ENCODE measurements around the gene PRKAR1A. TPM values are rescaled to one million over a fixed set of nuclear protein-coding genes. Genes with fewer than 3 reads are reported as not detected.

Gene PRKAR1A
- total and polyA plus RNA-seq, 8 donors, result 22.6 to 323 (median 80.3) TPM

DNA sequence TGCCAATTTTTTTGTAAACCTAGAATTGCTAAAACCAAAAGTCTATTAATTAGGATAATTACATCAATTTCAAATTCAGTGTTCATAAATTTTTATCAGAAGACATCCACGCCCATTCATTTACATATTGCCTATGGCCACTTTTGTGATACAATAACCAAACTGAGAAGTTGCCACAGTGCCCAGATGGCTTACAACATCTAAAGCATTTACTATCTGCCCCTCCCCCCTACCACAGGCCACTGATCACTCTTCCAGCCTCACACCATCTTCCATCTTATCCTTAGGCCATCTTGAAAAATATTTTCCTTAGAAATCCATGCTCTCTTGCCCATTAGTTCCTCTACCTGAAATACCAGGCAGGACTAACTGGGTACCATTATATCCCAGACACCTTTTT lies 6.3 kb upstream of the PRKAR1A start:
- H3K9me3 ChIP-seq, result no peaks in the 10 kb centered on the region
- intact Hi-C loops (cut with DNase I; ENCODE audit: low total_unique reads), result no loop called here
- no peak for DNase-seq
- 93 to 100% (median 97%) methylated on average over 1 of the region's 1 CpG for WGBS, 5 donors
- no peak overlapping the region for H3K27ac ChIP-seq
- no peaks in the 10 kb centered on the region for H3K36me3 ChIP-seq
- H3K4me3 ChIP-seq, result no peak overlapping the region
- TF ChIP-seq CTCF (IDR thresholded peaks at IDR 0.05) (no peak), POLR2AphosphoS5 (IDR thresholded peaks at IDR 0.05) (no peak), POLR2A (IDR thresholded peaks at IDR 0.05) (no peak), EP300 (IDR thresholded peaks at IDR 0.05) (no peak)
- no peaks in the 10 kb centered on the region for H3K27me3 ChIP-seq
- H3K4me1 ChIP-seq, result peaks cover 0 to 15% (median under 1%) of the 10 kb centered on the region in 4 donors

DNA sequence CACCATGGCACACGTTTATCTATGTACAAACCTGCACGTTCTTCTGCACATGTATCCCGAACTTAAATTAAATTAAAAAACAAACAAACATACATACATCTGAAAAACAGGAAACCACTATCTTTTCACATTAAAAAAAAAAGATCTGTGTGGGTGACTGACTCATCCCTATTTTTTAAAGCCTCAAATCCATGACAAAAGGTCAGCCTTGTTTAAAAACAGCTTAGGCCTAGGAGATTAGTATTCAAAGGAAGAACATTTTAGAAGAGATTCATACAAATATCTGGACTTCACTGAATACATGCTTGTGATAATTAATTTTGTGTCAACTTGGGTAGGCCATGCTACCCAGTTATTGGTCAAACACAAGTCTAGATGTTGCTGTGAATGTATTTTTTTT lies 4.7 kb upstream of the PRKAR1A start:
- Histone ChIP-seq H3K4me3 (no peak overlapping the region), H3K27me3 (no peaks in the 10 kb centered on the region), H3K27ac (no peak overlapping the region), H3K9me3 (no peaks in the 10 kb centered on the region), H3K4me1 (peaks cover 0 to 23% (median 8%) of the 10 kb centered on the region in 4 donors), H3K36me3 (no peaks in the 10 kb centered on the region)
- DNase-seq, result no peak
- no peak for TF ChIP-seq POLR2A (IDR thresholded peaks at IDR 0.05)
- no peak for TF ChIP-seq POLR2AphosphoS5 (IDR thresholded peaks at IDR 0.05)
- TF ChIP-seq EP300 (IDR thresholded peaks at IDR 0.05), result no peak
- no peak for TF ChIP-seq CTCF (IDR thresholded peaks at IDR 0.05)
- intact Hi-C loops (cut with DNase I; ENCODE audit: low total_unique reads), result no loop called here
- WGBS, 5 donors, result 73 to 83% (median 77%) methylated on average over 3 of the region's 3 CpGs

DNA sequence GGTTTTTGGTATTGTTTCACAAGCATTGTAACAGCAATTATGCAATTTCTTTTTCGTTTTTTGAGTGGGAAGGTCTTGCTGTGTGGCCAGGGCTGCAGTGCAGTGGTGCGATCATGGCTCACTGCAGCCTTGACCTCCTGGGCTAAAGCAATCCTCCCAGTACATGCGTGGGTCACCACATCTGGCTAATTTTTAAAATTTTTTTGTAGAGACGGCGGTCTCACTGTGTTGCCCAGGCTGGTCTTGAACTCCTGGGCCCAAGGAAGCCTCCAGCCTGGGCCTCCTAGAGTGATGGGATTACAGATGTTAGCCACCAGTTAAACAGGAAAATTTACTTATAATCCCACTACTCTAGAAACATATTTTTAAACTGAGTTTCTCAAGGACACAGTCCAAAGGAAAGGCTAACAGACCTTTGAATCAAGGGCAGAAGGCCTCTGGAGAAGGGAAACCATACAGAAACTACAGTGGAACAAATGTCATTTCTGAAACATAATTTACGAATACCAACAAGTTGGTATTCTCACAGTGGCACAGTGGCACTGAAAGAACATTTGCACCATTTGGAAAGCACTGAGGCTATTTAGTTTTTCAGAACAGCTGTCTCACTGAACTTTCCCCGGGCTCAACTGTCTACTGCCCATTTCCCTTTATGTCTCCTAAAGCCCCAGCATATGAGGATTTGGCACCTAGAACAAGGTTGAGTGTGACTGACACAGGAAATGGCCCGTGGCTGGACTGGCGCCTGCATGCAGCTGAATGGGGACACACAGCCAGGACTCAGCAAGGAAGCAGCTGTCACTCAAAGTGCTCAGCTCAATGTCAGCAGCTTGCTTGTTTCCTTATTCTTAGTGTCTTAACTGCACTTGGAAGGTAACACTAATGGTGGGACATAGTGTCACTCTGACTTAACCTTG lies 2.8 kb upstream of the PRKAR1A start:
- Histone ChIP-seq H3K9me3 (no peaks in the 10 kb centered on the region), H3K27ac (peak overlapping the region in 2 of 5 donors; percentile 4 to 66), H3K36me3 (no peaks in the 10 kb centered on the region), H3K27me3 (no peaks in the 10 kb centered on the region), H3K4me1 (peaks cover 8 to 33% (median 17%) of the 10 kb centered on the region in 4 donors), H3K4me3 (no peak overlapping the region)
- peak in 1 of 2 donors; percentile 58 for DNase-seq
- TF ChIP-seq EP300 (IDR thresholded peaks at IDR 0.05) (no peak), CTCF (IDR thresholded peaks at IDR 0.05) (no peak), POLR2A (IDR thresholded peaks at IDR 0.05) (no peak), POLR2AphosphoS5 (IDR thresholded peaks at IDR 0.05) (no peak)
- intact Hi-C loops (cut with DNase I; ENCODE audit: low total_unique reads), result no loop called here
- 69 to 80% (median 70%) methylated on average over 9 of the region's 9 CpGs for WGBS, 5 donors

DNA sequence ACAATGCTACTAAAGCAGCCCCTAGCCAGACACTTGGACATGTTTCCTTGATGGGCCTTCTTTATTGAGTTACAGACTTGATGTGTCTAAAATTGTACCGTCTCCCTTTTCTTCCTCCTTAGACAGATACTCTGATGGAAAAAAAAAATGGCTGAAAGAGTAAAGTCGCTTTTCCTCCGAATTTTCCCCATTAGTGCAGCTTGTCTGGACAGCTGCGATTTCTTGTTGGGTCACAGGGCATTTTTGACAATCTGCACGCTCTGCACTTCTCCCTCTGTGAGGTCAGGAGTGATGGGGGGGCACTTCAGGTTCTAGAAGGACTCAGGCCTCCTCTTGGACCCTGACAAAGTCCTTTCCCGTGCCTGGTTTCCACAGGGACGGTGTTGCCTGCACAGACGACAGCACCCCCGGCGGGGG lies 968 bp upstream of the PRKAR1A start:
- Histone ChIP-seq H3K4me3 (peak overlapping the region; percentile 59 to 98 (median 84)), H3K9me3 (no peaks in the 10 kb centered on the region), H3K27ac (peak overlapping the region; percentile 99 to 100 (median 100)), H3K27me3 (no peaks in the 10 kb centered on the region), H3K4me1 (peaks cover 19 to 52% (median 32%) of the 10 kb centered on the region in 4 donors), H3K36me3 (peaks cover 0 to 12% (median 9%) of the 10 kb centered on the region in 4 donors)
- TF ChIP-seq EP300 (IDR thresholded peaks at IDR 0.05) (no peak), POLR2A (IDR thresholded peaks at IDR 0.05) (no peak), POLR2AphosphoS5 (IDR thresholded peaks at IDR 0.05) (no peak), CTCF (IDR thresholded peaks at IDR 0.05) (no peak)
- 8 to 15% (median 11%) methylated on average over 8 to 10 of the region's 10 CpGs for WGBS, 5 donors
- no peak for DNase-seq
- intact Hi-C loops (cut with DNase I; ENCODE audit: low total_unique reads), result no loop called here

Data from stomach (tissue), 9 donors.